H1 (cell line): ENCODE results near the gene PTPRT. TPM values are rescaled to one million over a fixed set of nuclear protein-coding genes. Genes with fewer than 3 reads are reported as not detected.

ENCODE experiments used
- CTCF ChIA-PET: fragments of 300-600 bp; sonication (Branson Sonifier 250); formaldehyde crosslinking; loops from one replicate; lab custom pipeline; 2021; ENCODE audit not compliant: partially characterized antibody; lab: Charles Lee
- POLR2A ChIA-PET: fragments of 300-600 bp; sonication (Branson Sonifier 250); formaldehyde crosslinking; loops from one replicate; lab custom pipeline; 2021; ENCODE audit warnings: inconsistent platforms; ENCODE audit not compliant: partially characterized antibody; lab: Charles Lee
- DNase-seq, 2 experiments: peaks; one replicate each; pipeline versions ENCODE4 v3.0.0 to v3.0.0-alpha.2; 2010 to 2022; ENCODE audit warnings: low spot score in 2 of 2, low read depth in 1 of 2, mixed read lengths in 1 of 2
- FAIRE-seq: peaks from 2 replicates; lab custom pipeline; 2011; peaks lifted over from hg19 to GRCh38; lab: Jason Lieb, UNC
- H2AFZ ChIP-seq: 2 replicates; pipeline ENCODE4 v1.8.1; 2012; ENCODE audit warnings: low read length, inconsistent platforms
- H2AK5ac ChIP-seq: 2 replicates; pipeline ENCODE4 v1.6.1; 2013; ENCODE audit warnings: low read depth, low read length
- H2BK120ac ChIP-seq: replicated peaks from 2 replicates; pipeline ENCODE3; 2013; ENCODE audit warnings: low read depth, low read length, inconsistent platforms
- H2BK12ac ChIP-seq: 2 replicates; pipeline ENCODE4 v1.6.1; 2013; ENCODE audit warnings: low read depth, low read length
- H2BK15ac ChIP-seq: 2 replicates; pipeline ENCODE4 v1.6.1; 2013; ENCODE audit warnings: low read length
- H2BK20ac ChIP-seq: 2 replicates; pipeline ENCODE4 v1.6.1; 2013; ENCODE audit warnings: low read length
- H2BK5ac ChIP-seq: 2 replicates; pipeline ENCODE4 v1.6.1; 2013; ENCODE audit warnings: low read depth, low read length
- H3K14ac ChIP-seq: 2 replicates; pipeline ENCODE4 v1.6.1; 2013; ENCODE audit warnings: inconsistent platforms; ENCODE audit not compliant: insufficient read length
- H3K18ac ChIP-seq: 2 replicates; pipeline ENCODE4 v1.6.1; 2013; ENCODE audit warnings: low read length; ENCODE audit errors: extremely low read depth
- H3K23ac ChIP-seq: 2 replicates; pipeline ENCODE4 v1.6.1; 2013; ENCODE audit warnings: inconsistent platforms; ENCODE audit not compliant: insufficient read length
- H3K23me2 ChIP-seq: 2 replicates; pipeline ENCODE4 v1.6.1; 2013; ENCODE audit warnings: low read depth, low read length
- H3K27ac ChIP-seq: 2 replicates; pipeline ENCODE4 v1.6.1; 2011; ENCODE audit warnings: low read depth, low read length, inconsistent platforms
- H3K27me3 ChIP-seq, 4 experiments: replicated peaks in 1 of 4; 1 replicate in 1 of 4; 2 replicates in 3 of 4; pipeline versions ENCODE4 v1.6.1 to v1.8.1; 2011 to 2013; ENCODE audit warnings: low read length in 3 of 4, mild to moderate bottlenecking in 3 of 4, inconsistent platforms in 2 of 4, mixed read lengths in 2 of 4, moderate library complexity in 1 of 4; ENCODE audit not compliant: control insufficient read depth in 3 of 4, insufficient read depth in 3 of 4; ENCODE audit errors: extremely low read depth in 1 of 4
- H3K36me3 ChIP-seq, 4 experiments: 2 replicates each; pipeline versions ENCODE4 v1.6.1 to v1.8.1; 2011 to 2013; ENCODE audit warnings: mild to moderate bottlenecking in 4 of 4, low read length in 3 of 4, moderate library complexity in 2 of 4, control low read depth in 1 of 4, inconsistent platforms in 1 of 4; ENCODE audit not compliant: insufficient read depth in 4 of 4, control insufficient read depth in 2 of 4
- H3K4ac ChIP-seq: replicated peaks from 2 replicates; pipeline ENCODE3; 2013; ENCODE audit warnings: low read length, low read depth, mixed read lengths, inconsistent platforms; ENCODE audit not compliant: insufficient read length
- H3K4me1 ChIP-seq, 4 experiments: replicated peaks in 1 of 4; 1 replicate in 1 of 4; 2 replicates in 3 of 4; pipeline versions ENCODE4 v1.6.1 to v1.8.1; 2011 to 2013; ENCODE audit warnings: low read length in 3 of 4, inconsistent platforms in 2 of 4, mixed read lengths in 1 of 4; ENCODE audit not compliant: insufficient read depth in 4 of 4, control insufficient read depth in 3 of 4
- H3K4me2 ChIP-seq, 2 experiments: 2 replicates each; pipeline versions ENCODE4 v1.6.1 to v1.8.1; 2011 to 2013; ENCODE audit warnings: low read depth in 2 of 2, low read length in 2 of 2, control low read depth in 1 of 2, inconsistent platforms in 1 of 2, mild to moderate bottlenecking in 1 of 2; ENCODE audit not compliant: insufficient read depth in 1 of 2
- H3K4me3 ChIP-seq, 4 experiments: fragments of 200-600, 300-600 bp in 1 of 4; sonication (generic), shearing (Covaris generic), sonication (Bioruptor Twin) in 1 of 4; 2 replicates each; pipeline versions ENCODE4 v1.5.1 to v1.8.1; 2011 to 2016; ENCODE audit warnings: low read length in 4 of 4, low read depth in 3 of 4, control low read depth in 2 of 4, inconsistent platforms in 2 of 4, mild to moderate bottlenecking in 2 of 4, mixed read lengths in 1 of 4, moderate library complexity in 1 of 4; ENCODE audit not compliant: insufficient read depth in 2 of 4; ENCODE audit errors: extremely low read depth in 1 of 4
- H3K56ac ChIP-seq: replicated peaks from 2 replicates; pipeline ENCODE3; 2013; ENCODE audit warnings: low read depth, mild to moderate bottlenecking, mixed read lengths, low read length, inconsistent platforms; ENCODE audit not compliant: insufficient read length
- H3K79me1 ChIP-seq: 2 replicates; pipeline ENCODE4 v1.6.1; 2013; ENCODE audit warnings: low read depth, low read length, control low read depth
- H3K79me2 ChIP-seq, 2 experiments: 2 replicates each; pipeline versions ENCODE4 v1.6.1 to v1.8.1; 2012 to 2013; ENCODE audit warnings: low read length in 2 of 2, mild to moderate bottlenecking in 2 of 2, inconsistent platforms in 1 of 2; ENCODE audit not compliant: insufficient read depth in 2 of 2, control insufficient read depth in 1 of 2
- H3K9ac ChIP-seq, 4 experiments: replicated peaks in 1 of 4; 1 replicate in 1 of 4; 2 replicates in 3 of 4; pipeline versions ENCODE4 v1.6.1 to v1.8.1; 2011 to 2013; ENCODE audit warnings: low read depth in 3 of 4, low read length in 3 of 4, control low read depth in 2 of 4, mild to moderate bottlenecking in 2 of 4, moderate library complexity in 2 of 4, inconsistent platforms in 1 of 4; ENCODE audit errors: extremely low read depth in 1 of 4
- H3K9me3 ChIP-seq, 2 experiments: 2 replicates each; pipeline versions ENCODE4 v1.6.1 to v1.8.1; 2012 to 2013; ENCODE audit warnings: mild to moderate bottlenecking in 2 of 2, moderate library complexity in 2 of 2, control low read depth in 1 of 2, inconsistent platforms in 1 of 2, low read depth in 1 of 2, low read length in 1 of 2, mixed read lengths in 1 of 2; ENCODE audit not compliant: insufficient read depth in 2 of 2
- H4K20me1 ChIP-seq, 2 experiments: replicated peaks in 1 of 2; 2 replicates each; pipeline versions ENCODE3 to v1.8.1; 2011 to 2013; ENCODE audit warnings: inconsistent platforms in 2 of 2, low read length in 2 of 2, mild to moderate bottlenecking in 1 of 2; ENCODE audit not compliant: insufficient read depth in 2 of 2, control insufficient read depth in 1 of 2
- H4K5ac ChIP-seq: 2 replicates; pipeline ENCODE4 v1.6.1; 2013; ENCODE audit warnings: low read length, low read depth, mixed read lengths, inconsistent platforms; ENCODE audit not compliant: insufficient read length
- H4K8ac ChIP-seq: 2 replicates; pipeline ENCODE4 v1.8.0; 2013; ENCODE audit warnings: mild to moderate bottlenecking, moderate library complexity, low read length, inconsistent platforms; ENCODE audit not compliant: insufficient read depth; ENCODE audit errors: extremely low read depth
- H4K91ac ChIP-seq: replicated peaks from 2 replicates; pipeline ENCODE3; 2013; ENCODE audit warnings: low read length, mixed read lengths, inconsistent platforms; ENCODE audit not compliant: insufficient read length
- KDM1A ChIP-seq: fragments of 200-600, 300-600 bp; sonication (generic); IDR thresholded peaks from 2 replicates; pipeline ENCODE4 v1.7.1; 2016; ENCODE audit warnings: mild to moderate bottlenecking, low read length, borderline replicate concordance
- WGBS, 2 experiments: shearing (Covaris generic) in 1 of 2; methylation state at CpG; one replicate each; pipeline versions ENCODE4 v1.1.6 to v1.1.7; 2013 to 2015; ENCODE audit warnings: low lambda C conversion rate in 2 of 2, mixed read lengths in 2 of 2, inconsistent platforms in 1 of 2, low coverage in 1 of 2, missing lambda C conversion rate in 1 of 2; ENCODE audit not compliant: insufficient replicate concordance in 2 of 2, insufficient coverage in 1 of 2, insufficient read length in 1 of 2; ENCODE audit errors: extremely low coverage in 1 of 2, missing lambda C conversion rate in 1 of 2; 5-methylcytosine and 5-hydroxymethylcytosine counted together
- polyA plus RNA-seq, 7 experiments: library from polyadenylated mRNA; depleted of rRNA in 3 of 7; stranded (reverse) in 5 of 7; unstranded in 2 of 7; fragments of >200 nt in 5 of 7; fragments of 200-250 nt in 2 of 7; gene quantifications; 1 replicate in 5 of 7; 2 replicates in 1 of 7; 4 replicates in 1 of 7; pipeline versions ENCODE4 v1.2.1 to v1.2.3, GENCODE V29; 2011 to 2013; ENCODE audit warnings: missing spikeins in 2 of 7, mixed read lengths in 2 of 7
- total RNA-seq: library from RNA; stranded (reverse); fragmentation: NEBNext Ultra II Directional; extraction: Animal tissue kit (Norgen Biotek cat#: 25700); gene quantifications from 2 replicates; pipeline ENCODE4 v1.2.1, GENCODE V29; 2021

The PTPRT gene
- total and polyA plus RNA-seq, 2 of the 8 experiments (the other 6 are each of a cell fraction or from before 2014, with no cell fraction given), result 0.33 to 1.8 TPM

DNA sequence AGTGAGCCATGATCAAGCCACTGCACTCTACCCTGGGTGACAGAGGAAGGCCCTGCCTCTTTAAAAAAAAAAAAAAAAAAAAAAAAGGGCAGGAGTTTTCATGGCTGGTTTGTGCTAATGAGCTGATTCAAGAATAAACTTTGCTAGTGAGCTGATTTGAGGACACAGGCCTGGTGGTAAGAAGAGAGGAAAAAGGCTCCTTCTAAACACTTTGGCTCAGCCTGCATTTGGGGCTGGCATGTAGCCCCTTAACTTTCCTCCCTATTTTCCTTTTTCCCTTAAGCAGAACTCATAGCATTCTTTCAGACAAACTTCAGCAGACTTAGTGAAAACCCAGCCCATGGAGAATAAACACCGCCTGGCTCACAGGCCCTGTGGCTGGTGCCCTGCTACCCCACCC, 432.7 kb downstream of the PTPRT start:
- Histone ChIP-seq H3K36me3 (no peaks in the 10 kb centered on the region), H2BK20ac (no peak overlapping the region), H4K8ac (no peak overlapping the region), H2BK5ac (no peak overlapping the region), H2BK15ac (no peak overlapping the region), H3K27ac (no peak overlapping the region), H3K79me2 (no peaks in the 10 kb centered on the region), H3K18ac (no peak overlapping the region), H3K27me3 (no peaks in the 10 kb centered on the region), H4K91ac (no peak overlapping the region), H3K23ac (no peak overlapping the region), H3K79me1 (no peaks in the 10 kb centered on the region), H2BK120ac (no peak overlapping the region), H3K4ac (no peak overlapping the region), H3K23me2 (no peaks in the 10 kb centered on the region), H2AFZ (no peak overlapping the region), H3K4me2 (no peak overlapping the region), H3K4me1 (no peaks in the 10 kb centered on the region), H3K14ac (no peak overlapping the region), H3K56ac (no peak overlapping the region), H2AK5ac (no peak overlapping the region), H4K20me1 (no peaks in the 10 kb centered on the region), H2BK12ac (no peak overlapping the region), H3K4me3 (no peak overlapping the region), H4K5ac (no peak overlapping the region), H3K9ac (no peak overlapping the region), H3K9me3 (no peaks in the 10 kb centered on the region)
- FAIRE-seq, result no peak
- DNase-seq, result no peak
- ChIA-PET CTCF (no interaction called here), POLR2A (interaction anchor here (0.6 kb wide), 1 partner anchor 89 kb away, joined by 4 read pairs; no protein-coding TSS in a partner anchor)
- WGBS, 2 experiments, result 88% methylated on average over 1 of the region's 1 CpG; no CpG with 5 or more reads in 1 of the 2 experiments
- no peak for TF ChIP-seq KDM1A
